GM21390 (cell line): Measurements from ENCODE around the gene CCL23.
"Not testable (repeated sequence)": the region's sequence is repeated elsewhere in the genome, so short reads cannot be mapped to it uniquely, and the experiment has no call there.

ENCODE experiments used
- ATAC-seq: cut with Tn5 transposase; IDR thresholded peaks from one replicate; pipeline ENCODE4 v1.9.1; 2021; ENCODE audit not compliant: unreplicated experiment

Gene CCL23, protein sequence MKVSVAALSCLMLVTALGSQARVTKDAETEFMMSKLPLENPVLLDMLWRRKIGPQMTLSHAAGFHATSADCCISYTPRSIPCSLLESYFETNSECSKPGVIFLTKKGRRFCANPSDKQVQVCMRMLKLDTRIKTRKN

DNA sequence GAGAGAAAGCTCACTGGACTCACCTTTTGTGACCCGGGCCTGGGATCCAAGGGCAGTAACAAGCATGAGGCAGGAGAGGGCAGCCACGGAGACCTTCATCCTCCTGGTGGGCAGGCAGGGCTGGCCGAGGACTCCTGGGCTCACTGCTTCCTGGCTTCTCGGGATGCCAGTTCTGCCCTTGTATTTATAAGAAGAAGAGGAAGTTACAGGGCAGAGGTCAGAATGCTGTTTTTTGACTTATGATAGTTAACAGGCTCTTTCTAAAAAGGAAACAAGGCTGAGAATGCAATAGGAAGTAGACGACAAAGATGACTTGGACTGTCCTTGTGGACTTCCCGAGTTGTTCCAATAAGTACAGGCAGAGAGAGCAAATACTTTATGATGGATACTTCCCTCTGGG is at the start of gene CCL23:
Gene CCL23 (minus strand): TSS at position 174 of the 400 bp plus-strand sequence. CDS start 75 bp downstream, at position 99.
- no peak for ATAC-seq

DNA sequence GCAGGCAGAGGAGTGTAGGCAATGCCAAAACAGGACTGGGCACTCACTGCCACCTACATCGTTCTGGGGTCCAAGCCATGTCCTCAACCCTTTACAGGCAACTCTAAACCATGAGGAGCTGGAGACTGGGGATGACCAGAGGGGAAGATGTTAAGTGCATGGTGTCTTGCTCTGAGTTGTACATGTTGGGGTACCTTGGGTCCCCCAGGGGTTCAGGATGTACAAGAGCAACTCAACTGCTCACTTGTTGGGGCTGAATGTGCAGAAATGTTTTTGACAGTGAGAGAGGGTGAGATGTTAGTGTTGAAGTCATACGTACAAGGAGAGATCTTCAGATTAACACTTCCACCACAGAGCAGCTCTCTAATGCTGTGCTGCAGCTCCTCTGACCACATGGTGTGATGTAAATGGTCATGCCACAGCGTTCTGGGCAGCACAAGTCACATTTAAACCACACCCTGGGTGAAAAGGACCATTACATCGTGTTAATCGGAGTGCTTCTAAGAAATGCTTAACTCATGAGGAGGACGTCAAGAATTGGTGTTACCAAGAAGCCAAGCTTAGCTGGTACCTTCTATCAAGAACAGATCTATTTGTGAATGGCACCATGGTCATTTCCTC is 48.7 kb upstream of the CCL23 start:
- ATAC-seq = no peak

DNA sequence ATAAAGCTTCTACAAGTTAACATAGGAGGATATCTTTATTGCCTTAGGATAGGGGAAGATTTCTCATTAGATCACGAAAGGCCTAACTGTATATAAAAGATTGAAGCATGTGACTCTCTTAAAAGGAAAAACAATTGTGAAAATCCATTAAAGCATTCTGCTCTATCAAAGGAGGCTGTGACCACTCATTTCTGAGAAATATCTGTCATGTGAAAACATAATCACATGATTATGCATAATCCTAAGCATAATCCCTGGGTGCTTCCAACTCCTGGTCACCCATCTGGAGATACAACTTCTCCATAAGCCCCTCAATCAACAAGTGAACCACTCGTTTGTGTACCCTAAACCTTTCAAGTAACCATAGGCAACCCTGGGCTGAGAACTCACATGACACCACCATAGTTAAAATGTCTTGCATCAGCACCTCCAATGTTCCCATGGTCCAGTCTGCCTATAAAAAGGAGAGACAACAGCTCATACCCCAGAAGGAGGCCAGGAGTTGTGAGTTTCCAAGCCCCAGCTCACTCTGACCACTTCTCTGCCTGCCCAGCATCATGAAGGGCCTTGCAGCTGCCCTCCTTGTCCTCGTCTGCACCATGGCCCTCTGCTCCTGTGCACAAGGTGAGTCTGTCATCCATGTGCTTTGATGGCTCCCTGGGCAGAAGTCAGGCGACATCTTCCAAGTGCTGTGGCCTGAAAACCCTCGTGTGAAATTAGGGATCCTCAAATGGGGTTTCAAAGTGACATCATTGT is 46.2 kb upstream of the CCL23 start, which contains the start of gene CCL18:
Gene CCL18 (plus strand): TSS at position 487 of the 756 bp plus-strand sequence. CDS start 71 bp downstream, at position 558.
- no peak for ATAC-seq

DNA sequence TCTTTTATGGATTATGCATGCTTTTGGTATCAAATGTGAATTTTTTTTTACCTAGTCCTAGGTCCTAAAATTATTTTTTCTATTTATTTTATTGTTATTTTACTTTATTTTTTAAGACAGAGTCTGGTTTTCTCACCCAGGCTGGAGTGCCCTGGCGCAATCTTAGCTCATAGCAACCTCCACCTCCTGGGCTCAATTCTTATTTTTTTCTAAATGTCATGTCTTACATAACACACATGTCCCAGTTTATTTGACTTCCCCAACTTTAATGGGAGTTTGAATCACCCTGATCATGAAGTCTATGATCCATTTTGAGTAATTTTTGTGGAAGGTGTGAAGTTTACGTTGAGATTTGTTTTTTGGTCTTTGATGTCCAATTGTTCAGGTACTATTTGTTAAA is 43.0 kb upstream of the CCL23 start:
- no peak for ATAC-seq

DNA sequence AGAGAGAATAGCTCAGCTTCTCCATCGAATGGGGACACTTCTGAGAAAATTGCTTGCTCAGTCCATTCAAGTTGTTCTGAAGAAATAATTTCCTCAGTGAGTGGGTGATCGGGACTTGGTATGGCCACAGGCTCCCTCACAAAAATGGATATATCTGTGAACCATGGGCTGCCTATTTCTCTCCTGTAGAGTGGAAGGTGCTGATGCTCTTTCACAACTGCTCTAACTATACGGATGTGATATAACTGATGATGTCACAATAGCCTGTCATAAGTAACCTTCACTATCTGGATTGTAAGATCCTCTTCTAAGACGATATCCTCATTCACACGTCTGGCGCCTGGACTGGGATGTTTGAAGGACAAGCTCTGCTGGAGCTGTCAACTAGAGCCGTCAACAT is 41.6 kb upstream of the CCL23 start:
- no peak for ATAC-seq

DNA sequence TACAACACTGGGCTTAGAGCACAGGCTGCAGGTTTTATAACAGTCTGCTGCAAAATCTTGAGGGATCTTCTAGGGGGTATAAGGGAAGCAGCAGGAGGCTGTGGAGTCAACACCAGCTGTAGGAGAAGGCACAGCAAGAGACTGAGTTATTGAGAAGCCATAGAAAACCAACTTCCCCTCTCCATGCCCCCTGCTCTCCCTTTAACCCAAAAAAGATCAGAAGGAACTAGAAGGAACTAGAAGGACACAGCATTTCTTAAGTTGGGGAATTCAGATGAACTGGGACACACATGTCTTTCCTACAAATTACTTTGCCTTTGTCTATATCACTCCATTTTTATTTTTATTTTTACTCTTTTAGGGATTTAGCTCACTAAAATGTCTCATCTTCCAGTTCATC is 40.1 kb upstream of the CCL23 start:
- ATAC-seq = no peak

DNA sequence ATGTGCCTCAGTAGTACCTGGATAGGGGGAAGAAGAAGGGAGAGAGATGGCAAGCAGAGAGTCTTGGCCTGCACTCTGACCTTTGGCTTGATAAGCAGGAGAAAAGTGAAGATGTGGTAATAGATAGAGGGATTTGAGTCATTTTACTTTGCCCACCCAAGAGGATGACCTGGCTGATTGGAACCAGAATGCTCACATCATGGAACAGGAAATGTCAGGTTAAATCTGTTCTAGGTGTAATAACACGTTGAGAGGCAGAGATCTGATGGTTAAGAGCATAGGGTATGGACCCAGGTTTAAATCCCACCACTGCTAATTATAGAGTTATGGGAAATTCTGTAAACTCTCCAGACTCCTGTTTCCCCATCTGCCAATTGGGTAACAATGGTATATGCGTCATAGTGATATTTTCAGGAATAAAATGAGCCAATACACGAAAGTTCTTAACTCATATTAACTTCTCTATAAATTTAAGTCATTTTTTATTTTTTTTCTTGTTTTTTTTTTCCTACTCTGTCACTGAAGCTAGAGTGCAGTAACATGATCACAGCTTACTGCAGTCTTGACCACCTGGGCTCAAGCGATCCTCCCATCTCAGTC is 38.2 kb upstream of the CCL23 start:
- no peak for ATAC-seq

DNA sequence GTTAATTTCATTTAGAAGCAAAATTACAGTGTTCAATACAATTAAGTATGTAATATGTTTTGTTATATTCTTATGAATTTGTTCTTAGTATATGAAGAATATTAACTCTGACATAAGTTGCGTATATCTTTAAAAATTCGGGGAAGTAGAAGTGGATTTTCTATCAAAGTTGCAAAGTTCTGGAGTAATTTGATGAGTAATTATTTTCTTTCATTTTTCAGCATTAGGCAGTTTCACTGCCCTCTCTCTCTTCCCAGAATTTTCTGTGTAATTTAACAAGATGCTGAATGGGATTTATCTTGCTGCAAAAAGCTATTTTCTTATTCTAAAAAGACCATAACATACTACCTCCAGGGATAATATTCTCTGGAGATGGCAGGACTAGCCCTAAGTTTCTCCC is 37.4 kb upstream of the CCL23 start:
- ATAC-seq = no peak

DNA sequence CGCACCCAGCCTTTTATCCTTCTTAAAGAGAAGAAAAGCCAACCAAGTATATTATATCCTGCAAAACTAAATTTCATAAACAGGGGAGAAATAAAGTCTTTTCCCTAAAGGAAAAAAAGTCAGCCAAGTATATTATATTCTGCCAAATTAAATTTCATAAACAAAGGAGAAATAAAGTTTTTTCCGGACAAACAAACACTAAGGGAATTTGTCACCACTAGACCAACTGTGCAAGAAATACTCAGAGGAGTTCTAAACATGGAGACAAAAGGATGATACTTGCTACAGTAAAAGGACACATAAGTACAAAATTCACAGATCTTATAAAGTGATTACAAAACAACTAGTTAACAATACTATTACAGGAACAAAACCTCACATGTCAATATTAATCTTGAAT is 31.9 kb upstream of the CCL23 start:
- ATAC-seq = no peak

DNA sequence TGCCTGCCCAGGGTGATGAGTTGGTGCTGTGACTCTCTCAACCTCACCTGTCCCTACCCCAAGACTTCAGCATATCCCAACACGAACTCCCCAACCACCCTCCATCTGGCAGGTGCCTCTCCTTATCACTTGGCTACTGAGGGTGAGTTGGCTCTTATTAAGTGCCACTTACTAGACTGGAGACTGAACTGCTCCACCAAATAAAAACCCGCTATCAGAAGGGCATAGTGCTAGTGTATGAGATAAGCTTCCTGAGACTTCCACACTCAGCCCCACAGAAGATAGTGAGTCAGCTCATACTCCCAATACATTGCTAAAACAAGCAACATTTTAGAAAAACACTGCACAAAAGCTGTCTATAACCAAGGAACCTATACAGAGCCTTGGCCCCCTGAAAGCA is 30.3 kb upstream of the CCL23 start:
- no peak for ATAC-seq

DNA sequence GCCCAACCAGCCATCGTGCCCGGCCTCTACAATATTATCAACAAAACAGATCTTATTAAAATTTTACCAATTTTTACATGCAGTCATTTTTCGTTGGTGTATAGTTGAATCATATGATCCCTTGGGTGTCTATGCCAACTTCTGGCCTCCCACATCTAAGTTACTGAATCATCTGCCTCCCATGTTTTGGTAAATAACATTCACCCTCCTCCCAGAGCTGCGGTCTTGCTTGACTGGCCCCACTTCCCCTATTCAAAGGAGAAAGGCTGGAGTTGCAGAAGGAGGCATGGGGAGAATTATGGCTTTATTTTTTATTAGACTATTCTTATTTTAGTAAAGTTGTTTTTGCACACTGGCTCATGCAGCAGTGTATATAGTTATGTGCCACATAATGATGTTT is 18.5 kb upstream of the CCL23 start:
- no peak for ATAC-seq

DNA sequence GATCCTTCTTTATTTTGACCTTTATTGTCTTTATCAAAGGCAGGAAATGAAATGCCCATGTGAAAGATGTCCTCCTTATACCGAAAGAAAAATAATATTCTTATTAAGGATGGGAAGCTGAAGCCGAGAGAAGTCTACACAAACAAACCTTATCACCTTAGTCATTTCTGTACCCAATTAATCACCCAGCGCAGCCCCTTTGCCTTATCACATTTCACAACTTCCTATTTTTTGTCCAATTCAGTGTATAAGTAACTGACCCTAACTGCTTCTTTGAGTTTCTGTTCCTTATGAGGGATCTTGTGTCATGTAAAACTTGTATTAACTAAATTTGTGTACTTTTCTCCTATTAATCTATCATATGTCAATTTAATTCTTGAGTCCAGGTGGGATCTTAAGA is 16.4 kb upstream of the CCL23 start:
- no peak for ATAC-seq

DNA sequence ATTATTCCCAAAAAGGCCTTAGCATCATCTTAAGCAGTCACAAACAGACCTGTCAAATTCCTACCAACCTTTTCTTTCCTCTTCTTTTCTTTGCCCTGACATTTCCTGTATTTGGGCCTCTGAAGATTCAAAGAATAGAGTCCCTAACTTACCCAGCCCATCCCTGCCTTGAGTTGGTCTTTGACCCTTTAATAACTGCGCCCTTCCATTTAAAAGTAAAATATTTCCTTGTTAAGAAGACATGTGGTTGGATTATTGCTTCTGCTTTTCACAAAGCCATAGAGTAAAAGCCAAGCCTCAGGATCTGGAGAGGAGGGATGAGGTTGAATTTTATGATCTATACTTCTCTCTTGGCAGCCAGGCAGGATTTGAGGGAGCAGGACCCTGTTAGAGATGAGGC is 13.2 kb upstream of the CCL23 start:
- ATAC-seq = no peak

DNA sequence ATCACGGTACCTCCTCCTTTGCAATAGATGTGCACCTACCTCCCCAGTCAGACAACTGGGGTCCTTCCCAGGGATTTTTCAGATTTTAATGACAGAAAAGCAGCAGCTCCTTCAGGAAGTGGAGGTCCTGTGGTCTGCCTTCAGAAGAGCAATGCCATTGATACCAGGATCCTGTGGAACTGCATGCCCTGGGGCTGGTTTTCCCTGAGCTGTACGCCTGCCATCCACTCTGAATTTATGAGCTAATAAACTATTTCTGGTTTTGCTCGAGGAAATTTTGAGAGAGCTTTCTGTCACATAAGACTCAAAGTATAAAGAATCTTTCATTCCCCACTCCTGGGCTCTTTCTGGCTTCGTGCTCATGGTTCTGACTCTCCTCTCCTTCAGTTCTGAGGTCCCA is 10.0 kb upstream of the CCL23 start:
- ATAC-seq = no peak

DNA sequence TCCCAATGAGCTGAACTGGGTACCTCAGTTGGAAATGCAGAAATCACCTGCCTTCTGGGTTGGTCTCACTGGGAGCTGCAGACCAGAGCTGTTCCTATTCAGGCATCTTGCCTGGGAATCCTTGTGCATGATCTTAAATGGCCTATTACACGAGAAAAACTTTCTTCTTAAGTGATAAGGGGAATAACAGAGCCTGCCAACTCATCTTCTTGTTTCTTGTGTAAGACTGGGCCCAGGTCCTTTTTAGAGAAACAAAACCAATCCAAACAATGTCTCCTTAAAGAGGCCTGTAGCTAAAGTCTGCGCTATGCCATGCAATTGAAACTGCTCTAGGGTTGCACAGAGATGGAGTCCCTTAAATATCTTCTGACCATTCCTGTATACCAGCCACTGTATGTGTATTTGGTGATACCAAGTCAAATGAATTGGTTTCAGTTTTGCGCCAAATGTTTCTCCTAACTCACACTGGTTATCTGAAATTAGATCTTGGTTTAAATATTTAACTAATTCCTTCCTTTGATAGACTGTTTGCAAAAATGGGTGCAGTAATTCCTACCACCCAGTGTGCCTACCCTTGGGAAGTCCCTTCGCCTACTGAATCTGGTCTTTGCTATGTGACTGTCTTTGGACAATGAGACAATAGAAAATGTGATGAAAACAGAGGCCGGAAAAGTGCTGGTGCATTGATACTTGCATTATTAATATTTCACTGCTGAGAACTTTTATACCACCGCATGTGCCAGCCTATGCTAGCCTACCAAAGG is 6.5 kb upstream of the CCL23 start:
- no peak for ATAC-seq

DNA sequence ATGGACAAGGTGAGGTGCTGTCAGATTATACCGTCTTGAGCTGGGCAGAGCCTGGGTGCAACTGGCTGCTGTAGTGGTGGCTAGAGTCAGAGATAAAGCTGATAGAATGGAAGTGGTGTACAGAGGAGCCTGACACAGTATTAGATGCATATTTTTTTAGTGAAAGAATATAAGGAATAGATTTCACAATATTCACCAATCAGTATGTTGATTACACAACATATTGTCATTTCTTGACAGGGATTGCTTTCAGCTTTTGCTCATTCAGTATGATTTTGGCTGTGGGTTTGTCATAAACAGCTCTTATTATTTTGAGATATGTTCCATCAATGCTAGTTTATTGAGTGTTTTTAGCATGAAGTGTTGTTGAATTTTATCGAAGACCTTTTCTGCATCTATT is 1.7 kb upstream of the CCL23 start:
- no peak for ATAC-seq

DNA sequence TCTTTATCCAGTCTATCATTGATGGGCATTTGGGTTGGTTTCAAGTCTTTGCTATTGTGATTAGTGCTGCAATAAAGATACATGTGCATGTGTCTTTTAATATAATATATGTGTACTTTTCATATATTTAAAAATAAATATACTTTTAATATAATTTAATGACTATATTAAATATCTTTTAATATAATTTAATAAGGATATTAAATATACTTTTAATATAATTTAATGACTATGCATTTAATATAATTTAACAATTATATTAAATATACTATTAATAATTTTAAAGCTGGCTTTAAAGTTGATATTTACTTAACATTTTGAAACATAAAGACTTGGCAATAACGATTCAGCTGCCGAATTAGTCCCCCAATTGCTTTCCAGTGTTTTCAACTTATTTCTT is 1.2 kb downstream of the CCL23 start:
- ATAC-seq = no peak

DNA sequence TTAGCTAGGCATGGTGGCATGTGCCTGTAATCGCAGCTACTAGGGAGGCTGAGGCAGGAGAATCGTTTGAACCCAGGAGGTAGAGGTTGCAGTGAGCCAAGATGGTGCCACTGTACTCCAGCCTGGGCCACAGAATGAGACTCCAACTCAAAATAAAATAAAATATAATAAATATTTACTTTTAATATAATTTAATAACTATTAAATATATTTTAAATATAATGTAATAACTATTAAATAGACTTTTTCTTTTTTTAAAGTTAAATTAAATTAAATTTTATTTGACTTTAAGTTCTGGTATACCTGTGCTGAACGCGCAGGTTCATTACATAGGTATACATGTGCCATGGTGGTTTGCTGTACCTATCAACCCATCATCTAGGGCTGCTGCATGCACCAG is 1.9 kb downstream of the CCL23 start:
- not testable (repeated sequence) for ATAC-seq

DNA sequence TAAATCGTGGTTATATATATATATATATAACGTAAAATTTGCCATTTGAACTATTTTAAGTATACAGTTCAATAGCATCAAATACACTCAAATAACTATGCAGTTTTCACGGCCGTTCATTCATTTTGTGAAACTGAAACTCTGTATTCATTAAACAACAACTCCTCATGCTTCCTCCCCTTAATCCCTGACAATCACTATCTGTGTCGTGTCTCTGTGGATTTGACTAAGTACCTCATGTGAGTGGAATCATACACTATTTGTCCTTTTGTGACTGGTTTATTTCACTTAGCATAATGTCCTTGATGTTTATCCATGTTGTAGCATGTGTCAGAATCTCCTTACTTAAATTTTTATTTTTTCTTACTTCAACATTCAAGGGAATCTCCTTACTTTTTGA is 2.8 kb downstream of the CCL23 start:
- no peak for ATAC-seq

DNA sequence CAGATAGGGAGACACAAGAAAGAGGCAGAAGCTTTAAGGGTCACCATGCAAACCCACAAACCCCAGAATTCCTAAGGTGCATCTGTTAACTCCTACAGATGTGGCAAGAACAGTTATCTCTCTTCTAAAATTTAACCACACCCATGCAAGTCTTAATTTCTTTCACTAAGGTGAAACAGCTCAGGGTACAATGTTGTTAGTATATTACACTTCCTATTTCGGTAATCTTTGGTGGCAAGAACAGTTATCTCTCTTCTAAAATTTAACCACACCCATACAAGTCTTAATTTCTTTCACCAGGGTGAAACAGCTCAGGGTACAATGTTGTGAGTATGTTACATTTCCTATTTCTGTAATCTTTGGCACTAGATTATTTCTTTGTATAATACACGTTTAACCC is 6.6 kb downstream of the CCL23 start:
- no peak for ATAC-seq

DNA sequence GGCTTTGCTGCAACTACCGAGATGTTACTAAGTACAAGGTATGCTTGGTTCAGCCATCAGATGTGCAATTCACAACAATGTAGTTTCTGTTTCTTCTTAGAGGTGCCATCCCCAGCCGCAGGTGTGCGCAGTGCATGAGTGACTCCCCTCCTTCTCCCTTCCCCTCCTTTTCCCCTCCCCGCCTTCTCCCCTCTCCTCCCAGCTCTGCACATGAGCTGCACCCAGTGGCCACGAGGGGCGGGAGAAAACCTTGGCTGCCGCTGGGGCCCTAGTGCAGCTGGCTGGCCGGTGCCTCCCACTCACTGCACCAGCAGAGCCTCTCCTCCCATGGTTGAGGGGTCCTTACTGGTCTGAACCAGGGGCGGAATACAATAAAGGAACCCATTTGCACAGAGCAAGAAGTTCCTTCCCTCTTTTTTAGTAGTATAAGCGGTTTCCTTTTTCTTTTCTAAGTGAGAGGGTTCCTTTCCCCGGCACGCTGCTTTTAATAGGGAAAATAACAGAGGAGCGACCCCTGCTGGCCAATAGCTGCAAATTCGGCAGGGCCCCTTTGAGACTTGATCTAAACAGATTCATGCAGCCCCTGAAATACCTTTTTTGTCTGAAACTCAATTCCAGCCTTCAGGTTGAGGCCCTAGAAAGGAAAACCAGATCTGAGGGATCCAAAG is 8.6 kb downstream of the CCL23 start:
- no peak for ATAC-seq
